ENCODE results near the gene USP6. TPM values are rescaled to one million over a fixed set of nuclear protein-coding genes. Genes with fewer than 3 reads are reported as not detected.
"Not testable (repeated sequence)": the region's sequence is repeated elsewhere in the genome, so short reads cannot be mapped to it uniquely, and the experiment has no call there.

The USP6 gene
- total RNA-seq, 1 experiment from 2014 or later, result 0.10 TPM

GRCh38 chr17:5123343-5124124, 7.7 kb downstream of the USP6 start:
- BruUV-seq (replicated peaks), result no TSS peak
- Histone ChIP-seq H3K9me3 (ENCODE audit: control insufficient read depth in 1 of 2, insufficient read depth in 1 of 2, low read depth in 1 of 2, low read length in 2 of 2) (no peaks in the 10 kb centered on the region), H3K4me3 (replicated peaks in 1 of 2; ENCODE audit: low read depth in 1 of 2, low read length in 2 of 2) (no peak overlapping the region), H2AFZ (ENCODE audit: low read depth, low read length, poor library complexity, severe bottlenecking) (no peak overlapping the region), H3K79me2 (ENCODE audit: insufficient read depth, low read length) (no peaks in the 10 kb centered on the region), H3K36me3 (ENCODE audit: control insufficient read depth in 1 of 2, insufficient read depth in 2 of 2, low read length in 2 of 2) (no peaks in the 10 kb centered on the region), H3K27ac (ENCODE audit: low read depth, low read length) (no peak overlapping the region), H3K9me2 (ENCODE audit: insufficient read depth) (no peaks in the 10 kb centered on the region), H3K4me1 (ENCODE audit: control insufficient read depth in 1 of 2, insufficient read depth in 2 of 2, low read length in 2 of 2) (no peaks in the 10 kb centered on the region), H3K4me2 (ENCODE audit: low read length) (no peak overlapping the region), H4K20me1 (ENCODE audit: insufficient read depth) (no peaks in the 10 kb centered on the region), H3K9ac (ENCODE audit: low read length) (no peak overlapping the region), H3K27me3 (ENCODE audit: insufficient read depth, low read length) (0 out of 2 replicates have a peak, but pooled peaks cover 2% of the 10 kb centered on the region)
- DNase-seq (ENCODE audit: low read depth, low spot score) (no peak), ATAC-seq (no peak)
- TF ChIP-seq POLR2A (IDR thresholded peaks at IDR 0.05; ENCODE audit: borderline replicate concordance, extremely low read depth, insufficient read depth, insufficient read length), result no peak
- no peak for TF ChIP-seq ZFX (IDR thresholded peaks at IDR 0.05)
- no peak for TF ChIP-seq JUND (IDR thresholded peaks at IDR 0.05)
- TF ChIP-seq REST (IDR thresholded peaks at IDR 0.05; ENCODE audit: low read depth), result no peak
- no peak for TF ChIP-seq MAX (IDR thresholded peaks at IDR 0.05)
- TF ChIP-seq CBX3 (IDR thresholded peaks at IDR 0.05; ENCODE audit: low read depth), result no peak
- TF ChIP-seq TCF7L2 (IDR thresholded peaks at IDR 0.05; ENCODE audit: borderline replicate concordance, extremely low read depth, insufficient read depth, insufficient read length), result no peak
- no peak for TF ChIP-seq ZNF274 (IDR thresholded peaks at IDR 0.05; ENCODE audit: low read depth, low read length)
- no peak for TF ChIP-seq CEBPB (IDR thresholded peaks at IDR 0.05; ENCODE audit: low read depth)
- TF ChIP-seq ZBTB33 (IDR thresholded peaks at IDR 0.05; ENCODE audit: extremely low read depth, insufficient replicate concordance, low read length), result no peak
- no peak for TF ChIP-seq SRF (IDR thresholded peaks at IDR 0.05; ENCODE audit: low read depth)
- TF ChIP-seq ELF1 (IDR thresholded peaks at IDR 0.05; ENCODE audit: borderline replicate concordance, low read depth), result no peak
- no peak for TF ChIP-seq RAD21 (IDR thresholded peaks at IDR 0.05; ENCODE audit: low read depth)
- TF ChIP-seq FOSL1 (IDR thresholded peaks at IDR 0.05; ENCODE audit: low read depth), result no peak
- TF ChIP-seq EGR1 (IDR thresholded peaks at IDR 0.05; ENCODE audit: low read depth), result no peak
- no peak for TF ChIP-seq SIN3A (IDR thresholded peaks at IDR 0.05; ENCODE audit: low read depth)
- intact Hi-C loops (cut with micrococcal nuclease), result no loop called here
- RAD21 ChIA-PET (ENCODE audit: low non-redundant PET in 1 of 2, low total read pairs in 2 of 2, uncharacterized antibody in 2 of 2, unreplicated experiment in 2 of 2), result no interaction called here
- CTCF ChIA-PET, result no interaction called here
- POLR2A ChIA-PET, result no interaction called here

GRCh38 chr17:5124125-5124760, 8.4 kb downstream of the USP6 start:
- H3K79me2 ChIP-seq (ENCODE audit: insufficient read depth, low read length); BruUV-seq (replicated peaks); POLR2A ChIA-PET: not testable (repeated sequence)

More at GRCh38 chr17:5124125-5124760, 8.4 kb downstream of the USP6 start:
- DNase-seq (ENCODE audit: low read depth, low spot score); H3K9me3 ChIP-seq (ENCODE audit: control insufficient read depth in 1 of 2, insufficient read depth in 1 of 2, low read depth in 1 of 2, low read length in 2 of 2); H3K9ac ChIP-seq (ENCODE audit: low read length); H3K27me3 ChIP-seq (ENCODE audit: insufficient read depth, low read length); RAD21 ChIA-PET (ENCODE audit: low non-redundant PET in 1 of 2, low total read pairs in 2 of 2, uncharacterized antibody in 2 of 2, unreplicated experiment in 2 of 2); H2AFZ ChIP-seq (ENCODE audit: low read depth, low read length, poor library complexity, severe bottlenecking); H3K4me1 ChIP-seq (ENCODE audit: control insufficient read depth in 1 of 2, insufficient read depth in 2 of 2, low read length in 2 of 2); H3K27ac ChIP-seq (ENCODE audit: low read depth, low read length); intact Hi-C loops (cut with micrococcal nuclease); ATAC-seq; H3K4me2 ChIP-seq (ENCODE audit: low read length); CTCF ChIA-PET; H3K4me3 ChIP-seq (replicated peaks in 1 of 2; ENCODE audit: low read depth in 1 of 2, low read length in 2 of 2); H4K20me1 ChIP-seq (ENCODE audit: insufficient read depth); H3K9me2 ChIP-seq (ENCODE audit: insufficient read depth); H3K36me3 ChIP-seq (ENCODE audit: control insufficient read depth in 1 of 2, insufficient read depth in 2 of 2, low read length in 2 of 2): not testable (repeated sequence)
